Adrenal gland (tissue), 12 donors: Measurements from ENCODE around the gene CDK5RAP2. TPM values are rescaled to one million over a fixed set of nuclear protein-coding genes. Genes with fewer than 3 reads are reported as not detected.

Experiments
- DNase-seq, 7 donors: peaks; one replicate each; pipeline ENCODE4 v3.0.0-alpha.2; 2019 to 2020
- H3K27ac ChIP-seq, 5 donors: fragments of 200-600 bp; sonication (generic) in 4 of 5; 1 replicate in 3 of 5; 2 replicates in 2 of 5; pipeline versions ENCODE4 v1.5.1 to v1.8.0; 2016 to 2020; ENCODE audit warnings: mild to moderate bottlenecking in 1 of 5
- H3K27me3 ChIP-seq: fragments of 200-600 bp; 2 replicates; pipeline ENCODE4 v1.8.0; 2021
- H3K36me3 ChIP-seq, 2 donors: fragments of 200-600 bp; replicated peaks in 1 of 2; 1 replicate in 1 of 2; 2 replicates in 1 of 2; pipeline versions ENCODE4 v1.5.1 to v1.8.0; 2018 to 2022
- H3K4me1 ChIP-seq, 2 donors: fragments of 200-600 bp; replicated peaks in 1 of 2; 1 replicate in 1 of 2; 2 replicates in 1 of 2; pipeline versions ENCODE4 v1.5.1 to v1.8.0; 2018 to 2021
- H3K4me3 ChIP-seq, 4 donors: fragments of 200-600 bp; sonication (generic) in 3 of 4; one replicate each; pipeline ENCODE4 v1.5.1; 2016 to 2018
- H3K9me3 ChIP-seq, 3 donors: fragments of 200-600 bp; sonication (generic) in 1 of 3; replicated peaks in 1 of 3; 1 replicate in 2 of 3; 2 replicates in 1 of 3; pipeline versions ENCODE4 v1.5.1 to v1.8.0; 2016 to 2021
- CTCF ChIP-seq, 6 experiments: fragments of 450-650 bp in 4 of 6; fragments of 200-600 bp in 2 of 6; sonication (generic) in 1 of 6; IDR thresholded peaks; 1 replicate in 5 of 6; 2 replicates in 1 of 6; pipeline versions ENCODE4 v1.5.1 to v1.8.0; 2016 to 2021; ENCODE audit warnings: antibody characterized with exemption in 6 of 6, mild to moderate bottlenecking in 2 of 6, moderate library complexity in 1 of 6
- POLR2A ChIP-seq, 2 donors: fragments of 450-650 bp; IDR thresholded peaks; one replicate each; pipeline ENCODE4 v1.6.1; 2017; ENCODE audit warnings: antibody characterized with exemption in 2 of 2, mild to moderate bottlenecking in 2 of 2, moderate library complexity in 1 of 2
- WGBS, 4 donors: extraction: QIAGEN DNeasy Blood & Tissue Kit in 2 of 4; methylation state at CpG; one replicate each; pipeline versions ENCODE4 v1.1.5 to v1.1.7; 2013 to 2017; 5-methylcytosine and 5-hydroxymethylcytosine counted together
- intact Hi-C, 2 donors: fragments of 100-400 bp; cut with DNase I; formaldehyde crosslinking; loops; one replicate each; pipeline versions ENCODE4 v1.14.1 to v1.15.0; 2022 to 2023
- polyA plus RNA-seq, 3 donors: library from polyadenylated mRNA; stranded (reverse); fragments of 200-250 nt in 2 of 3; fragments of 350-450 nt in 1 of 3; fragmentation: Illumina TruSeq in 1 of 3; extraction: RNeasy Lipid Tissue Mini Kit (QIAGEN cat#74804) in 1 of 3; gene quantifications; one replicate each; pipeline ENCODE4 v1.2.3, GENCODE V29; 2013 to 2014
- total RNA-seq, 9 donors: library from RNA; depleted of rRNA in 4 of 9; stranded (reverse); fragments of >200 nt in 4 of 9; fragments of 120-200 nt in 1 of 9; fragmentation: NEBNext Ultra II Directional in 1 of 9; extraction: Animal tissue kit (Norgen Biotek cat#: 25700) in 1 of 9; gene quantifications; one replicate each; pipeline versions ENCODE4 v1.1.0 to v1.2.4, GENCODE V29; 2013 to 2023
- donor health status: healthy with polysubstance abuse.
- donor health status: Bipolar disorder and iron deficiency.
- donor health status: DM: yes; HTN: yes; CAD: no.
- donor health status: DM: no; HTN: no; CAD: no.
- donor health status: DM: no; HTN: no; CAD: no.
- donor health status: DM: yes; HTN: yes; CAD: no.

CDK5RAP2 gene
- total and polyA plus RNA-seq, 12 donors = 26.0 to 60.7 (median 41.9) TPM

DNA sequence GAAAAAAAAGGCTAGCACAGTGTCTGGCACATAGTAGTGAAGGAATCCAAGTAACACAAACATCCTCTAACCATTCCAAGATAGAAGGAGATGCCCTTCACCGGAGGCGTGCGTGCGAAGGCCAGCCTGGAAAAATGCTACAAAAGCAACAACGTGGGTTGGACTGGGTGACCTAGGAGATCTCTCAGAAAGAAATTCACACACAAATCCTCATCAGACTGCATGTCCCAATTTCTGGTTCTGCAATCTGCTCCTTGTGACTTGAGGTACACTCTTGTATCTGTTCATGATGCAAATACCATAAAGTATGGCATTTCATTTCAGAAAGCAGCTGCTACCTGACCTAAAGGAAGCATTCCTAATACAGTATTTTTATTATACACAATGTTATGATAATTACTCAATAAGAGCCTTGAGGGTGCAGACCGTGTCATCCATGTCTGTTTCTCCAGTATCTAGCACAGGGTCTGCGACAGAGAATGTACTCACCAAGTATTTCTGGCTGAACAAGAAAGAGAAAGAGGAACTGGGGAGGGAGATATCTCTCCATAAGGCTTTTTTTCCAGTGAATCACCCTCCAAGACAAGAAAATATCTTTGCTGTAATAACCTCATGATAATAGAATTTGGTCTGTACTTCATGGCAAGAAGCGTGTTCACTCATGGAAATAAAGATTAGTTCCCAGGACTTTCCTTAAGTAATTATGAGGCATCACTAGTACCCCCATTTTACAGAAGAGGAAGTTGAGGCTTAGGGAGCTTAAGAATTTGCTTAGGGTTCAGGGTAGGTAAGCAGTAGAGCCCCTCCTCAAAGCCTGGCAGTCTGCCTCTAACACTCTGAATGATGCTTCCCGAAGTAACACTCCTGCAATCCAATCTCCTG is 138.3 kb downstream of the CDK5RAP2 start:
- H3K4me1 ChIP-seq = peaks cover 3 to 30% of the 10 kb centered on the region in 2 donors
- H3K27ac ChIP-seq = peak overlapping the region in 4 of 5 donors; percentile 3 to 65 (median 27)
- H3K27me3 ChIP-seq = no peaks in the 10 kb centered on the region
- H3K36me3 ChIP-seq = peaks cover 0 to 10% of the 10 kb centered on the region in 2 donors
- TF ChIP-seq CTCF (IDR thresholded peaks at IDR 0.05) (no peak), POLR2A (IDR thresholded peaks at IDR 0.05) (no peak)
- H3K9me3 ChIP-seq = no peaks in the 10 kb centered on the region
- peak in 3 of 7 donors; percentile 28 to 40 (median 34) for DNase-seq
- intact Hi-C loops = no loop called here
- H3K4me3 ChIP-seq = no peak overlapping the region
- 57 to 67% (median 64%) methylated on average over 9 of the region's 9 CpGs for WGBS, 4 donors

DNA sequence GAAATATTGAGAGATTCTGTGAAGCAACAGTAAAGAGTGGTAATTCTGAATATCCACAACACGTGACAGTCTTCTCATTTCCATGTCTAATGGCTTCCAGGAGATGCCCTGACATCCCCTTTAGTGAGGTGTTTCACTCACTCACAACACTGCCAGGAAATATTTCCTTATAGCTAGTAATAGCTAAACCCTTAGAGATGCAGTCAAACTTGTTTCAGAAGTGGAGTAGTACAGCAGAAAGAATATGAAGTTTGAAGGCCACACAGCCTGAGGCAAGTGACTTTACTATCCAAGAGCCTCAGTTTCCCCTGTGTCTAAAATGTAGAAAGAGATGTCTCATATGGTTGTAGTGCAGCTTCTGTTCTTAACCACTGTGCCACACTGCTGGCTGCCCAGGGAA is 139.2 kb downstream of the CDK5RAP2 start:
- Histone ChIP-seq H3K27me3 (no peaks in the 10 kb centered on the region), H3K9me3 (no peaks in the 10 kb centered on the region), H3K27ac (peak overlapping the region in 1 of 5 donors; percentile 48), H3K4me1 (peaks cover 3 to 31% of the 10 kb centered on the region in 2 donors), H3K4me3 (no peak overlapping the region), H3K36me3 (peaks cover 0 to 10% of the 10 kb centered on the region in 2 donors)
- no peak for DNase-seq
- TF ChIP-seq POLR2A (IDR thresholded peaks at IDR 0.05) = no peak
- intact Hi-C loops = no loop called here
- WGBS, 4 donors = 89 to 95% (median 94%) methylated on average over 1 of the region's 1 CpG

- no peaks in the 10 kb centered on the region for H3K27me3 ChIP-seq
- peaks cover 0 to 10% of the 10 kb centered on the region in 2 donors for H3K36me3 ChIP-seq
- 92 to 100% (median 98%) methylated on average over 1 of the region's 1 CpG for WGBS, 4 donors
- peaks cover 3 to 33% of the 10 kb centered on the region in 2 donors for H3K4me1 ChIP-seq
- no peak overlapping the region for H3K4me3 ChIP-seq
- H3K27ac ChIP-seq = no peak overlapping the region
- no peaks in the 10 kb centered on the region for H3K9me3 ChIP-seq
- TF ChIP-seq POLR2A (IDR thresholded peaks at IDR 0.05) (no peak), CTCF (IDR thresholded peaks at IDR 0.05) (no peak)
- intact Hi-C loops = no loop called here
- no peak for DNase-seq
These were observed 140.0 kb downstream of the CDK5RAP2 start for GRCh38 chr9:120439926-120440325.

- H3K4me3 ChIP-seq = no peak overlapping the region
- peaks cover 0 to 10% of the 10 kb centered on the region in 2 donors for H3K36me3 ChIP-seq
- no peak for TF ChIP-seq POLR2A (IDR thresholded peaks at IDR 0.05)
- TF ChIP-seq CTCF (IDR thresholded peaks at IDR 0.05) = peak in 4 of 6 experiments; percentile 16 to 41 (median 28)
- H3K27ac ChIP-seq = peak overlapping the region in 2 of 5 donors; percentile 59 to 71
- peak in 1 of 7 donors; percentile 28 for DNase-seq
- WGBS, 4 donors = 89 to 92% (median 91%) methylated on average over 9 of the region's 9 CpGs
- peaks cover 3 to 38% of the 10 kb centered on the region in 2 donors for H3K4me1 ChIP-seq
- no peaks in the 10 kb centered on the region for H3K9me3 ChIP-seq
- intact Hi-C loops = no loop called here
- H3K27me3 ChIP-seq = no peaks in the 10 kb centered on the region
These were observed 141.0 kb downstream of the CDK5RAP2 start for GRCh38 chr9:120438836-120439546.
